Stimulated activated CD8-positive, alpha-beta memory T cell treated with anti-CD3 and anti-CD28 coated beads, Interleukin-12 subunit alpha, Interleukin-12 subunit beta, amount 100 ng/mL, for 4 hours (primary cell): ENCODE data around the gene MRGPRD.

Source experiments
- DNase-seq: peaks from one replicate; pipeline ENCODE4 v3.0.0-alpha.2; 2020; ENCODE audit warnings: low read depth

Gene MRGPRD

GRCh38 chr11:68946416-68947090 lies 34.2 kb downstream of the MRGPRD start:
- DNase-seq: no peak

- no peak for DNase-seq
Observed at GRCh38 chr11:68942751-68943271, 38.0 kb downstream of the MRGPRD start.

- DNase-seq: no peak
Observed at GRCh38 chr11:68942095-68942620, 38.6 kb downstream of the MRGPRD start.

GRCh38 chr11:68941324-68942094 lies 39.3 kb downstream of the MRGPRD start:
- DNase-seq: no peak

- DNase-seq: no peak
Observed at GRCh38 chr11:68940651-68941323, 40.0 kb downstream of the MRGPRD start.

GRCh38 chr11:68939583-68940555 lies 40.9 kb downstream of the MRGPRD start:
- no peak for DNase-seq

GRCh38 chr11:68938816-68939582 lies 41.8 kb downstream of the MRGPRD start:
- DNase-seq: no peak

- DNase-seq: no peak
Observed at GRCh38 chr11:68938088-68938487, 42.7 kb downstream of the MRGPRD start.

- DNase-seq: no peak
Observed at GRCh38 chr11:68936676-68937620, 43.8 kb downstream of the MRGPRD start.

GRCh38 chr11:68936358-68936636 lies 44.5 kb downstream of the MRGPRD start:
- no peak for DNase-seq

GRCh38 chr11:68935516-68936357 lies 45.0 kb downstream of the MRGPRD start:
- no peak for DNase-seq

- DNase-seq: no peak
Observed at GRCh38 chr11:68935066-68935465, 45.7 kb downstream of the MRGPRD start.

- DNase-seq: no peak
Observed at GRCh38 chr11:68934666-68935065, 46.1 kb downstream of the MRGPRD start.

GRCh38 chr11:68934321-68934645 lies 46.5 kb downstream of the MRGPRD start:
- DNase-seq: no peak

GRCh38 chr11:68933605-68934320 lies 47.0 kb downstream of the MRGPRD start:
- no peak for DNase-seq

GRCh38 chr11:68932933-68933577 lies 47.7 kb downstream of the MRGPRD start:
- no peak for DNase-seq

- DNase-seq: no peak
Observed at GRCh38 chr11:68932358-68932757, 48.4 kb downstream of the MRGPRD start.

- no peak for DNase-seq
Observed at GRCh38 chr11:68931911-68932310, 48.9 kb downstream of the MRGPRD start.
